Tibial artery (tissue), 4 donors: Measurements from ENCODE around the gene ELOVL1.
"Not testable (repeated sequence)": the region's sequence is repeated elsewhere in the genome, so short reads cannot be mapped to it uniquely, and the experiment has no call there.

Source experiments
- DNase-seq, 2 donors: peaks; one replicate each; pipeline ENCODE4 v3.0.0-alpha.2; 2019
- H3K27ac ChIP-seq, 2 donors: fragments of 200-600 bp; sonication (generic) in 1 of 2; 1 replicate in 1 of 2; 2 replicates in 1 of 2; pipeline ENCODE4 v1.5.1; 2018 to 2019; ENCODE audit warnings: mild to moderate bottlenecking in 1 of 2
- H3K27me3 ChIP-seq, 2 donors: fragments of 200-600 bp; sonication (generic) in 1 of 2; one replicate each; pipeline versions ENCODE4 v1.5.1 to v1.6.0; 2016 to 2019
- H3K36me3 ChIP-seq, 3 donors: fragments of 200-600 bp; sonication (generic) in 2 of 3; one replicate each; pipeline ENCODE4 v1.5.1; 2016 to 2019; ENCODE audit warnings: mild to moderate bottlenecking in 2 of 3
- H3K4me1 ChIP-seq, 4 donors: fragments of 200-600 bp; sonication (generic) in 2 of 4; 1 replicate in 3 of 4; 2 replicates in 1 of 4; pipeline ENCODE4 v1.5.1; 2016 to 2019
- H3K4me3 ChIP-seq, 2 donors: fragments of 200-600 bp; sonication (generic) in 1 of 2; 1 replicate in 1 of 2; 2 replicates in 1 of 2; pipeline ENCODE4 v1.5.1; 2018 to 2019; ENCODE audit warnings: mild to moderate bottlenecking in 2 of 2
- H3K9me3 ChIP-seq, 3 donors: fragments of 200-600 bp; sonication (generic) in 1 of 3; one replicate each; pipeline ENCODE4 v1.5.1; 2016 to 2019
- intact Hi-C: fragments of 100-400 bp; cut with DNase I; formaldehyde crosslinking; loops from one replicate; pipeline ENCODE4 v1.15.0; 2023; ENCODE audit warnings: low total_unique reads
- TF ChIP-seq, protein P1 (sequence below), 2 experiments: fragments of 200-600 bp in 1 of 2; fragments of 450-650 bp in 1 of 2; IDR thresholded peaks; one replicate each; pipeline ENCODE4 v1.5.1; 2017 to 2019; ENCODE audit warnings: antibody characterized with exemption in 2 of 2, mild to moderate bottlenecking in 1 of 2, moderate library complexity in 1 of 2

ELOVL1 gene

DNA sequence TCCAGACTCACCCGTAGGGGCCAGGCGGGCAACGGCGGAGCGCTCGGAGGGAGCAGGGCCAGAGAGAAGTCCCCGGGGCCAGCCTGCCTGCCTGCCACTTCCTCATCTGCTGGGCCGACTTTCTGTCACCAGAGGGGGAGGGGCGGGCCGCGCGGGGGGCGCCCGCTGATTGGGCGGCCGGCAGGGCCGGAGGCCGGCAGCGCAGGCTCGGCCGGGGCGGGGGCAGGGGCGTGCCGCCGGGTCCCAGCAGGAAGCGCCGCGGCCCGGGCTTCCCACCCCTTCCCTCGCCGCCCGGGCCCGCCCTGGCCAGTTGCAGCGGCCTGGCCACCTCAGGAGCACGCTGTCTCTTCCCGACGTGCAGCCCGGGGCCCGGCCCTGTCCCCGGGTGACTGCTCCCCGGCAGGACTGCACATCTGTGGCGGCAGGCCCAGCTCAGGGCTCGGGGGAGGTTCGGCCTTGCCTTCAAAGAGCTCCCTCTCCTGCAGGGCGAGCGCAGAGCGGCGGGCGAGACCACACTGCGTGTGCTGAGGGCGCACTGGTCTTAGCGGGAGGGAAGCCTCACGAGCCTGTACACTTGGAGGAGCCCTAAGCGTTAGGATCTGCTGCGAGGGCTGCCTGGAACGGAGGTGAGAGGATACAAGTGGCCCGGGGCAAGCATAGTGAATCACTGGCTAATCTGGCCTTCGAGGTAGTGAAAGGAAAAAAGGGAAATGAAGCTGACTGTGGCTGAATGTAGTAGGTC, at the start of gene ELOVL1:
Gene ELOVL1, minus strand, starts transcription at position 108 of the 742 bp plus-strand sequence. CDS start 2,402 bp downstream, outside the sequence.
- H3K4me3 ChIP-seq, result peak within 1 kb of the TSS; percentile 77 to 96
- peak; percentile 89 to 97 for DNase-seq
- no peaks in the 10 kb centered on the region for H3K27me3 ChIP-seq
- H3K4me1 ChIP-seq, result peaks cover 0 to 32% (median 27%) of the 10 kb centered on the region in 4 donors
- TF ChIP-seq, protein P1, sequence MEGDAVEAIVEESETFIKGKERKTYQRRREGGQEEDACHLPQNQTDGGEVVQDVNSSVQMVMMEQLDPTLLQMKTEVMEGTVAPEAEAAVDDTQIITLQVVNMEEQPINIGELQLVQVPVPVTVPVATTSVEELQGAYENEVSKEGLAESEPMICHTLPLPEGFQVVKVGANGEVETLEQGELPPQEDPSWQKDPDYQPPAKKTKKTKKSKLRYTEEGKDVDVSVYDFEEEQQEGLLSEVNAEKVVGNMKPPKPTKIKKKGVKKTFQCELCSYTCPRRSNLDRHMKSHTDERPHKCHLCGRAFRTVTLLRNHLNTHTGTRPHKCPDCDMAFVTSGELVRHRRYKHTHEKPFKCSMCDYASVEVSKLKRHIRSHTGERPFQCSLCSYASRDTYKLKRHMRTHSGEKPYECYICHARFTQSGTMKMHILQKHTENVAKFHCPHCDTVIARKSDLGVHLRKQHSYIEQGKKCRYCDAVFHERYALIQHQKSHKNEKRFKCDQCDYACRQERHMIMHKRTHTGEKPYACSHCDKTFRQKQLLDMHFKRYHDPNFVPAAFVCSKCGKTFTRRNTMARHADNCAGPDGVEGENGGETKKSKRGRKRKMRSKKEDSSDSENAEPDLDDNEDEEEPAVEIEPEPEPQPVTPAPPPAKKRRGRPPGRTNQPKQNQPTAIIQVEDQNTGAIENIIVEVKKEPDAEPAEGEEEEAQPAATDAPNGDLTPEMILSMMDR (IDR thresholded peaks at IDR 0.05), result peak in 1 of 2 experiments; percentile 11
- intact Hi-C loops, result loop anchor here (10.0 kb wide), 1 partner anchor 193 kb away; the partner anchor contains the start of genes CFAP57 and EBNA1BP2
- H3K36me3 ChIP-seq, result peaks cover 23 to 28% (median 24%) of the 10 kb centered on the region in 3 donors
- H3K9me3 ChIP-seq, result no peaks in the 10 kb centered on the region
- peak within 1 kb of the TSS; percentile 93 to 97 for H3K27ac ChIP-seq

DNA sequence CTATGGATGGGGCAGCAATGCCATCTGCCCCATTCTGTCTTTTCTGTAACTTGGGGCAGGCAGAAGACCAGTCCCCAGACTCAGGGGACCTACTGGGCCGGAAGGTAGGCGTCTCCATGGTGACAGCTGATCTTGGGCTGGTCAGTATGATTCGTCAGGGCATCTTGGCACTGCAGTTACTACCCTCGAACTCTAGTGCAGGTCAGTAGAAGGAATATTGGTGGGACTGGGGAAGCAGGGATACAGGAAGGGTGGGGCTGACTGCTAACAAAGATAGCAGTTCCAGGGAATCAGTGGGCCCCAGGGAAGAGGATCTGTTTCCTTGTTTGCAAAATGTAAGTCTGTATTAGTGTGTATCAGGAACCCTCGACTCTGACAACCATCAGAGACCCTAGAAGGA, 48.1 kb upstream of the ELOVL1 start:
- Histone ChIP-seq H3K36me3 (peaks cover 55 to 77% (median 64%) of the 10 kb centered on the region in 3 donors), H3K9me3 (no peaks in the 10 kb centered on the region), H3K4me3 (no peak overlapping the region), H3K27me3 (no peaks in the 10 kb centered on the region), H3K27ac (no peak overlapping the region), H3K4me1 (no peaks in the 10 kb centered on the region)
- DNase-seq, result no peak
- intact Hi-C loops, result loop anchor here (2.0 kb wide), 1 partner anchor 189 kb away; no protein-coding TSS in a partner anchor
- TF ChIP-seq, protein P1 (IDR thresholded peaks at IDR 0.05), result no peak

DNA sequence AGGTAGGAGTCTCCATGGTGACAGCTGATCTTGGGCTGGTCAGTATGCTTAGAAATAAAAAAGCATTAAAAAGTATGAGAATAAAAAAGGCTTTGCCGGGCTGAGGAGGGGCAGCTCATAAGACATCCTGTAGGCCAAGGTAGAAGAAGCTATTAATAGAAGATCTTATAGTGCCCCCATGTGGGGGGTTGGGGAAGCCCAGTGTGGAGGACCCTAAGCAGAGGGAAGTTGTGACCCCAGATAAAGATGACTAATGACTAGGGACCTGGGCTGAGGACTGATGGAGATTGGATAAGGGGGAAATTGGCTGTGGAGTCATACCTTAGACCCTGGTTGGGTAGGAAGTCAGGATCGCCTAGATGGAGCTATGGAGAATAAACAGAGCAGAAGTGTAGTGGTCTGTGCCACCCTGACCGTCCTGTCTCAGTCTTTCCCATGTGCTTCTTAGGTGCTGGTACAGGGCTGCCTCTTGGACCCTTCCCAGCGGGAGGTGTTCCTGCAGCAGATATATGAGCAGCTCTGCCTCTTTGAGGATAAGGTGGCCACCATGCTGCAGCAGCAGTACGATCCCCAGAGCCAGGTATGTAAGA, 46.9 kb upstream of the ELOVL1 start:
- peak in 1 of 2 donors; percentile 64 for DNase-seq
- intact Hi-C loops, result no loop called here

DNA sequence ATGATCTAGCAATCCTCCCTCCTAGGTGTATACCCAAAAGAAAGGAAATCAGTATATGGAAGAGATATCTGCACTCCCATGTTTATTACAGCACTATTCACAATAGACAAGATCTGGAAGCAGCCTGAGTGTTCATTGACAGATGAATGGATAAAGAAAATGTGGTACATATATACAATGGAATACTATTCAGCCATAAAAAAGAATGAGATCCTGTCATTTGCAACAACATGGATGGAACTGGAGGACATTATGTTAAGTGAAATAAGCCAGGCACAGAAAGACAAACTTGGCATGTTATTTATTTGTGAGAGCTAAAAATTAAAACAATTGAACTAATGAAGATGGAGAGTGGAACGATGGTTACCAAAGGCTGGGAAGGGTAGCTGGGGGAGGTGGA, 45.6 kb upstream of the ELOVL1 start:
- H3K27me3 ChIP-seq, H3K4me1 ChIP-seq, H3K4me3 ChIP-seq, H3K27ac ChIP-seq, intact Hi-C loops, DNase-seq, H3K9me3 ChIP-seq: not testable (repeated sequence)
- H3K36me3 ChIP-seq, result peaks cover 39 to 70% (median 60%) of the 10 kb centered on the region in 3 donors

More for the DNA sequence above, 46.9 kb upstream of the ELOVL1 start:
- H3K4me1 ChIP-seq, result no peaks in the 10 kb centered on the region
- H3K9me3 ChIP-seq, result no peaks in the 10 kb centered on the region
- H3K4me3 ChIP-seq, result no peak overlapping the region
- H3K27ac ChIP-seq, result no peak overlapping the region
- TF ChIP-seq, protein P1 (IDR thresholded peaks at IDR 0.05), result peak; percentile 56 to 61
- no peaks in the 10 kb centered on the region for H3K27me3 ChIP-seq
- peaks cover 46 to 76% (median 60%) of the 10 kb centered on the region in 3 donors for H3K36me3 ChIP-seq

DNA sequence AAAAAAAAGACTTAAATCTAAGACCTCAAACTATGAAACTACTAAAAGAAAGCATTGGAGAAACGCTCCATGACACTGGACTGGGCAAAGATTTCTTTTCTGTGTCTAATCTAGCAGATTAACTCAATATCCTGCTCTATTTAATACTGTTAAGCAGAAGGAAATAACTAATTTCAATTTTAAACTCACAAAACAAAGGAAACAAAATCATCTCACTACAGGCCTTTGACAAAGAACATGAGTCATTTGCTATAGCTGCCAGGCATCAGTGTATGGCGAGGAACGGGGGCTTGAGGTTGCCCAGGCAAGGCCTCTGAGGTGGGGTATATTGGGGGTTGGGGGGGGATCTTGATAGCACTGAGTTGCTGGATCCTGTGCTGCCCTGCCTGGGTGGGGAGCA, 42.8 kb upstream of the ELOVL1 start:
- Histone ChIP-seq H3K27me3 (no peaks in the 10 kb centered on the region), H3K4me3 (no peak overlapping the region), H3K36me3 (peaks cover 34 to 68% (median 60%) of the 10 kb centered on the region in 3 donors), H3K9me3 (no peaks in the 10 kb centered on the region), H3K27ac (no peak overlapping the region), H3K4me1 (no peaks in the 10 kb centered on the region)
- intact Hi-C loops, result no loop called here
- DNase-seq, result no peak
- TF ChIP-seq, protein P1 (IDR thresholded peaks at IDR 0.05), result no peak

DNA sequence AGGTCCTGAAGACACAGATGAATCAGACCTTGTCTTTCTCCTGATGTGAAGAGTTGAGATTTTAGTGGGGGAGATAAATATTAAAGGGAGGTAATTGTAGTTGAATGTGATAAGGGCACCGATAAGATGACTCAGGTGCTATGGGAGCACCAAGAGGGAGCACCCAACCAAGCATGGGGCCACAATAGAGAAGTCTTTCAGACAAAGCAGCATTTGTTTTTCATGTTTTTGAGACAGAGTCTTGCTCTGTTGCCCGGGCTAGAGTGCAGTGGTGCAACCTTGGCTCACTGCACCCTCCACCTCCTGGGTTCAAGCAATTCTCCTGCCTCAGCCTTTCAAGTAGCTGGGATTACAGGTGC, 38.0 kb upstream of the ELOVL1 start:
- H3K9me3 ChIP-seq, result no peaks in the 10 kb centered on the region
- TF ChIP-seq, protein P1 (IDR thresholded peaks at IDR 0.05), result no peak
- H3K36me3 ChIP-seq, result peaks cover 58 to 73% (median 73%) of the 10 kb centered on the region in 3 donors
- H3K27ac ChIP-seq, result no peak overlapping the region
- H3K4me1 ChIP-seq, result no peaks in the 10 kb centered on the region
- H3K4me3 ChIP-seq, result no peak overlapping the region
- no peaks in the 10 kb centered on the region for H3K27me3 ChIP-seq
- intact Hi-C loops, result no loop called here
- no peak for DNase-seq
